Stimulated activated CD8-positive, alpha-beta memory T cell treated with anti-CD3 and anti-CD28 coated beads, Interleukin-2, amount 100 ng/mL, for 48 hours (primary cell): ENCODE data around the gene ZFAND6.
A peak's percentile ranks its signal among the peaks of the same experiment; 100 is the strongest.
"Not testable (repeated sequence)": the region's sequence is repeated elsewhere in the genome, so short reads cannot be mapped to it uniquely, and the experiment has no call there.

Experiments
- DNase-seq, 2 donors: peaks; one replicate each; pipeline ENCODE4 v3.0.0-alpha.2; 2020; ENCODE audit warnings: low read depth in 2 of 2

The ZFAND6 gene

GRCh38 chr15:80151576-80151975, 92.1 kb downstream of the ZFAND6 start:
- DNase-seq = no peak

GRCh38 chr15:80152180-80152895, 92.9 kb downstream of the ZFAND6 start:
- DNase-seq = peak; percentile 87 to 94

GRCh38 chr15:80152896-80153876, 93.7 kb downstream of the ZFAND6 start, which contains the start of gene FAH:
FAH (plus strand) TSS chr15:80152999; CDS start chr15:80153055, 56 bp downstream.
- peak; percentile 21 to 24 for DNase-seq

DNA sequence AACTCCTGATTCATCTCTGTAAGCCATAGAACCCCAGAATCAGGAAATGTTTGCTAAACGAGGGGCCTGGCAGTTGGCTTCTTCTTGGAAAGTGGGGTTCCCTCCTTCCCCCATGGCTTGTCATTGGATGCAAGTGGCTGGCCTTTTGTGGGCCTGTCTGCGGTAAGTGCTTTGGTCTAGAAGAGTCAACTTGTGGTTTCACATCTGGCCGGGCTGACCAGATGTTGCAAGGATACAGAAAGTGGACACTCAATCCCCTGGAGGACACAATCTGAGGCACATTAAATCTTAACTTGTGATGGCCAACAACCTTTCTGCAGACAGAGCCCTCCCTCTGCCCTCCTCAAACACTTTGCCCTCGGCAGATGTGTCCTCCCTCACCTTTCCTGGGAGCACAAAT, 94.4 kb downstream of the ZFAND6 start:
- DNase-seq = no peak

- DNase-seq = no peak
These were observed 94.9 kb downstream of the ZFAND6 start for GRCh38 chr15:80154336-80154735.

DNA sequence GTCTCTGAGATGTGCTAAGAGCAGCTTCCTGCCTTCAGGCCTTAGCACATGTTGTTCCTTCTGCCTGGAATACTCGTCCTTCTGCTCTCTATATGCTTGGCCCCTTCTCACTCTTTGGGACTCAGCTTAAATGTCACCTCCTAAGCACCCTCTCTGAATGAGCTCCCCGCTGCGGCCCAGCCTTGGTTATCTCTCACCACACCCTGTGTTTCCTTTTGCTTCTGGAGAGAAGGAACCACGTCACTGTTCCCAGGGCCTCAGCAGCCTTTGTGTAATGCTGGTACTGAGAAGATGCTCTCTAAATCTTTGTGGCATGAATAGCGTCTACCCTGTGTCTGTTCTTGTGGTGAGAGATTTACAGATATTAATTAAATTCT, 95.5 kb downstream of the ZFAND6 start:
- DNase-seq = no peak

- not testable (repeated sequence) for DNase-seq
These were observed 96.1 kb downstream of the ZFAND6 start for GRCh38 chr15:80155378-80156175.

DNA sequence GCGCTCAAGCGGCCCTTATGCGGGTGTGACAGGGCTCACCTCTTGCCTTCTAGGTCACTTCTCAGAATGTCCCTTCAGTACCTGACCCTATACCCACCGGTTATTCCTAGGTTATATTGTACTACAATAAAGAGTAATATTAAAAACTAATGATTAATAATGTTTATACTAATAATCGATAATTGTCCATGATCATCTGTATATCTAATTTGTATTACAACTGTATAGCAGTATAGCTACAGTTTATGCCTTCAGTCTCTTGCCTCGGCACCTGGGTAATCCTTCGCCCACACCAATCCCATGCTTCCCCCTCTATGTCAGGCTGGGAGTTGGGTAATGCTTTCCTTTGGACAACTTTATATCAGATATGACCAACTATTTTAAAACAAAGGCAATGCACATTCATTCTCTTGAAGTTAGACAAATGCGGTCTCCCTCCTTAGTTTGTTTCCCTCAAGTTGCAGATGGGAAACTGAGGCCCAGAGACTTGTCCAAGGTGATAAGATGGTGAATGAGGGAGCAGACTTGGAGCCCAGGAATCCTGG, 96.8 kb downstream of the ZFAND6 start:
- no peak for DNase-seq

- no peak for DNase-seq
These were observed 97.7 kb downstream of the ZFAND6 start for GRCh38 chr15:80157215-80157614.

DNA sequence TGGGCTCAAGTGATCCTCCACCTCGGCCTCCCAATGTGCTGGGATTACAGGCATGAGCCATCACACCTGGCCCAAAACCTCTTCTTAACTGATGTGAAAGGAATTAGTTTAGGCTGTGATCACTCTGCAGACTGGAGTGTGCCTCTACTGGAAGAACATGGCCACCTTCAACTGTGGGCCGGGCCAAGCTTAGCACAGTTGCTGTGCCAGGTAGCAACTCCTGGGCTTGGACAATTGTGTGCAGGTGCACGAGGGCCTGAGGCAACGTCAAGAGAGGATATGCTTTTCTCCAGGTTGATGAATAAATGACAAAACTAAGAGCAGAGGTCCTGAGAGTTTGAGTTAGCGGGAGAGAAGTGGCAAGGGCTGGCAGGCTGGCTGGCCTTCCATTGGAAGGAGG, 99.8 kb downstream of the ZFAND6 start:
- DNase-seq = no peak

GRCh38 chr15:80159811-80160569, 100.5 kb downstream of the ZFAND6 start:
- no peak for DNase-seq

- DNase-seq = no peak
These were observed 101.2 kb downstream of the ZFAND6 start for GRCh38 chr15:80160570-80161156.

GRCh38 chr15:80161468-80162016, 102.1 kb downstream of the ZFAND6 start:
- DNase-seq = no peak

- DNase-seq = no peak
These were observed 102.6 kb downstream of the ZFAND6 start for GRCh38 chr15:80162059-80162554.

DNA sequence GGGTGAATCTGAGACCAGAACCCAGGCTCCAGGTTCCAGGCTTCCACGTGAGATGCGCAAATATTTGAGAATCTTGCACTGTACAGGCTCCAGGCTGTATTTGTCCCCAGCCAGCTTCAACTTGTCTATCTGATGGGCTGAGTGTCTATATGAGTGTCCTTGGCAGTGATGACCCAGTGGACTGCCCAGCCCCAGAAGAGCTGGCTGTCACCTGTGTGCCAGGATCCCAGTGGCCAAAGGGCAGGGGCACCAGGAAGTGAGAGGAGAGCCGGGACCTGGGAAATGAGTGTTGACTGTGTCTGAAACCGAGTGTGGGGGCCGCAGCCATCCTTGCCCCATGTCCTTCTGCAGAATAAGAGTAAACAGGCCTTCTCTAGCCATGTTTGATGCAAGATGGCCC, 103.7 kb downstream of the ZFAND6 start:
- no peak for DNase-seq

- no peak for DNase-seq
These were observed 104.4 kb downstream of the ZFAND6 start for GRCh38 chr15:80163897-80164296.

GRCh38 chr15:80167936-80168335, 108.5 kb downstream of the ZFAND6 start:
- no peak for DNase-seq

DNA sequence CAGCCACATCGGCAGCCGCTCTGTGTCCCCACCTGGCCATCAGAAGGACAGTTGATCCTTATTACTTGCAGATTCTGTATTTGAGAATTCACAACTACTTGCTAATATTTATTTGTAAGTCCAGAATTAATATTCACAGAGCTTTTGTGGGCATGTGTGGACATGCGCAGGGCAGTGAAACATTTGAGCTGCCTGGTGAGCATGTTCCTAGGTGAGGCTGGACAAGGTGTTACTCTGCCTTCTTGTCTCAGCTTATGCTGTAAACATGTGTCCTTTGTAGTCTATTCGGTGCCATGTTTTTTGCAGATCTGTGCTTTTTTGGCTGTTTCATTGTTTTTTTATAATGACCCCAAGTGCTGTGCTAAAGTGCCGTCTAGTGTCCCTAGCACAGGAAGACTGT, 108.9 kb downstream of the ZFAND6 start:
- no peak for DNase-seq

- DNase-seq = no peak
These were observed 110.4 kb downstream of the ZFAND6 start for GRCh38 chr15:80169768-80170357.

DNA sequence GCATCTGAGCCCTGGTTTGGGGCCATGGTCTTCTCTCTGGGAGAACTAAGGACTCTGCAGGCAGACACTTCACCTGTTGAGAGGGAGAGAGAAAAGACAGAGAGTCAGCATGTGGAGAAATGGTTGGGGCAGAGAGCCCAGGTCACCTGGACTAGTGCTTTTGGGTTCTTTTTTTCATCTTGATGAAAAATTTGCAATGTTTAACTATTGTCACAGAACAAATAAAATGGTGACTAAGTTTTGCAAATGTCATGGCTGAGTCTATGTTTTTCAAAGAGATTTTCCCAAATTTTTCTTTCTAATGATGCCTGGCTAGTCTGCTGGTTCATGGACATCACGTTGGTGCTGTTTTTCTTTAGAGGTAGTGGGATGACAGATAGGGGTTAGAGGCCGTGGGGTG, 111.1 kb downstream of the ZFAND6 start:
- no peak for DNase-seq
